Ovary (tissue), 9 donors: ENCODE results near the gene ZNF576. TPM values are rescaled to one million over a fixed set of nuclear protein-coding genes. Genes with fewer than 3 reads are reported as not detected.
"Not testable (repeated sequence)": the region's sequence is repeated elsewhere in the genome, so short reads cannot be mapped to it uniquely, and the experiment has no call there.

ENCODE experiments used
- DNase-seq, 5 donors: peaks; one replicate each; pipeline ENCODE4 v3.0.0-alpha.2; 2019 to 2020
- H3K27ac ChIP-seq, 2 donors: fragments of 200-600 bp; one replicate each; pipeline versions ENCODE4 v1.5.1 to v1.8.0; 2019 to 2022
- H3K27me3 ChIP-seq: fragments of 200-600 bp; one replicate; pipeline ENCODE4 v1.8.0; 2022
- H3K36me3 ChIP-seq: fragments of 200-600 bp; sonication (generic); one replicate; pipeline ENCODE4 v1.5.1; 2019
- H3K4me1 ChIP-seq: one replicate; pipeline ENCODE4 v1.8.1; 2013; ENCODE audit warnings: mild to moderate bottlenecking, moderate library complexity; ENCODE audit not compliant: insufficient read depth
- H3K4me3 ChIP-seq: fragments of 200-600 bp; sonication (generic); one replicate; pipeline ENCODE4 v1.5.1; 2017
- H3K9me3 ChIP-seq, 2 donors: fragments of 200-600 bp in 1 of 2; sonication (generic) in 1 of 2; one replicate each; pipeline versions ENCODE4 v1.5.1 to v1.8.1; 2013 to 2019; ENCODE audit warnings: mild to moderate bottlenecking in 1 of 2, moderate library complexity in 1 of 2
- EP300 ChIP-seq: sonication (generic); formaldehyde crosslinking; IDR thresholded peaks from one replicate; pipeline ENCODE4 v1.6.1; 2017; ENCODE audit warnings: antibody characterized with exemption
- POLR2A ChIP-seq: fragments of 450-650 bp; IDR thresholded peaks from one replicate; pipeline ENCODE4 v1.6.1; 2017; ENCODE audit warnings: antibody characterized with exemption, mild to moderate bottlenecking, moderate library complexity
- WGBS, 3 donors: extraction: QIAGEN DNeasy Blood & Tissue Kit in 1 of 3; methylation state at CpG; one replicate each; pipeline versions ENCODE4 v1.1.5 to v1.1.7; 2013 to 2017; 5-methylcytosine and 5-hydroxymethylcytosine counted together
- intact Hi-C, 4 donors: fragments of 100-400 bp; cut with DNase I; formaldehyde crosslinking; loops; one replicate each; pipeline versions ENCODE4 v1.11.0 to v1.15.1; 2022 to 2023
- polyA plus RNA-seq, 2 donors: library from polyadenylated mRNA; stranded (reverse); fragments of 200-250 nt in 1 of 2; fragments of 350-450 nt in 1 of 2; fragmentation: Illumina TruSeq in 1 of 2; extraction: RNeasy Lipid Tissue Mini Kit (QIAGEN cat#74804) in 1 of 2; gene quantifications; one replicate each; pipeline ENCODE4 v1.2.3, GENCODE V29; 2013 to 2014
- total RNA-seq, 7 donors: library from RNA; depleted of rRNA in 2 of 7; stranded (reverse); fragments of >200 nt in 2 of 7; fragmentation: NEBNext Ultra II Directional in 3 of 7; extraction: Animal tissue kit (Norgen Biotek cat#: 25700) in 3 of 7; gene quantifications; one replicate each; pipeline versions ENCODE4 v1.1.0 to v1.2.4, GENCODE V29; 2016 to 2023
- TF ChIP-seq, protein P1 (sequence below), 3 donors: fragments of 450-650 bp in 2 of 3; fragments of 200-600 bp in 1 of 3; IDR thresholded peaks; one replicate each; pipeline versions ENCODE4 v1.5.1 to v1.8.0; 2016 to 2022; ENCODE audit warnings: antibody characterized with exemption in 3 of 3, mild to moderate bottlenecking in 1 of 3
- donor health status: DM: no; HTN: no; CAD: no; lungs with moderate emphysema.
- donor health status: DM: no; HTN: no; CAD: no.
- donor health status: Bipolar disorder and iron deficiency.
- donor health status: DM: yes; HTN: yes; CAD: no.
- donor health status: DM: no; HTN: no; CAD: no.
- donor health status: DM: yes; HTN: yes; CAD: no.

ZNF576 gene
- total and polyA plus RNA-seq, 9 donors = 8.6 to 22.4 (median 16.6) TPM

DNA sequence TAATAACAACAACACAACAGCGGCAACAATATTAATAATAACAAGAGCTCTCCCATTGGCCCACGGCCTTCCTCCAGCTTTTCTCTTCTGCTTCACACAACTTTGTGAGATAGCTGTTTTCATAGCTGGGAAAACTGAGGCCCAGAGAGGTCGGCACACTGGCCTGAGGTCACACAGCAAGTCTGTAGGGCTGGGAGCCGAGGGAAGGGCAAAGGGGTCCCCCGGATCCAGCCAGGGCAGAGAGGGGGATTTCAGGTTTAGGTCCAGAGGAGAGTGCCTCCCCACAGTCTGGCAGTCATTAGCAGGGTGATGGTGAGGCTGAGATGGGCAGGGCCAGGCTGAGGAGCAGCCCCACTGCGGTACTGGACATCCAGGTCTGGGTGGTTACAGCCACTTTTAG is 52.2 kb downstream of the ZNF576 start:
- no peak for DNase-seq
- Histone ChIP-seq H3K9me3 (no peaks in the 10 kb centered on the region), H3K27ac (no peak overlapping the region), H3K4me1 (no peaks in the 10 kb centered on the region), H3K36me3 (no peaks in the 10 kb centered on the region), H3K4me3 (no peak overlapping the region), H3K27me3 (no peaks in the 10 kb centered on the region)
- intact Hi-C loops = no loop called here
- TF ChIP-seq POLR2A (no peak), EP300 (no peak)
- TF ChIP-seq, protein P1, sequence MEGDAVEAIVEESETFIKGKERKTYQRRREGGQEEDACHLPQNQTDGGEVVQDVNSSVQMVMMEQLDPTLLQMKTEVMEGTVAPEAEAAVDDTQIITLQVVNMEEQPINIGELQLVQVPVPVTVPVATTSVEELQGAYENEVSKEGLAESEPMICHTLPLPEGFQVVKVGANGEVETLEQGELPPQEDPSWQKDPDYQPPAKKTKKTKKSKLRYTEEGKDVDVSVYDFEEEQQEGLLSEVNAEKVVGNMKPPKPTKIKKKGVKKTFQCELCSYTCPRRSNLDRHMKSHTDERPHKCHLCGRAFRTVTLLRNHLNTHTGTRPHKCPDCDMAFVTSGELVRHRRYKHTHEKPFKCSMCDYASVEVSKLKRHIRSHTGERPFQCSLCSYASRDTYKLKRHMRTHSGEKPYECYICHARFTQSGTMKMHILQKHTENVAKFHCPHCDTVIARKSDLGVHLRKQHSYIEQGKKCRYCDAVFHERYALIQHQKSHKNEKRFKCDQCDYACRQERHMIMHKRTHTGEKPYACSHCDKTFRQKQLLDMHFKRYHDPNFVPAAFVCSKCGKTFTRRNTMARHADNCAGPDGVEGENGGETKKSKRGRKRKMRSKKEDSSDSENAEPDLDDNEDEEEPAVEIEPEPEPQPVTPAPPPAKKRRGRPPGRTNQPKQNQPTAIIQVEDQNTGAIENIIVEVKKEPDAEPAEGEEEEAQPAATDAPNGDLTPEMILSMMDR (IDR thresholded peaks at IDR 0.05) = no peak
- 95 to 97% (median 97%) methylated on average over 6 of the region's 6 CpGs for WGBS, 3 donors

DNA sequence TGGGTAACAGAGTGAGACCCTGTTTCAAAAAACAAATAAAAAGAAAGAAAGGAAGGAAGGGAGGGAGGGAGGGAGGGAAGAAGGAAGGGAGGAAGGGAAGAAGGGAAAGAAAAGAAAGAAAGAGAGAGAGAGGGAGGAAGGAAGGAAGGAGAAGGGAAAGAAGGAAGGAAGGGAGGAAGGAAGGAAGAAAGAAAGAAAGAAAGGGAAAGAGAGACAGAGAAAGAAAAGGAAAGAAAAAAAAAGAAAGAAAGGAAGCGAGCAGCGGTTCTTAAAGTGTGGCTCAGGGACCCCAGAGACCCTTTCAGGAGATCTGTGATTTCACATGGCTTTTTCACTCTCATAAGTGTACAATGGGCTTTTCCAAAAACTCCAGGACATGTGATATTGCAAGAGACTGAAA is 53.1 kb downstream of the ZNF576 start:
- WGBS, 3 donors = 91 to 98% (median 92%) methylated on average over 2 of the region's 2 CpGs
- intact Hi-C loops = no loop called here
- Histone ChIP-seq H3K27ac (no peak overlapping the region), H3K27me3 (no peaks in the 10 kb centered on the region), H3K4me3 (no peak overlapping the region), H3K36me3 (no peaks in the 10 kb centered on the region), H3K9me3 (no peaks in the 10 kb centered on the region), H3K4me1 (no peaks in the 10 kb centered on the region)
- DNase-seq = no peak
- TF ChIP-seq POLR2A (no peak), EP300 (no peak)
- TF ChIP-seq, protein P1 (IDR thresholded peaks at IDR 0.05) = no peak

- not testable (repeated sequence) for H3K27ac ChIP-seq, H3K9me3 ChIP-seq, H3K36me3 ChIP-seq, H3K4me3 ChIP-seq, H3K27me3 ChIP-seq, H3K4me1 ChIP-seq, DNase-seq
- WGBS, 3 donors = 94 to 96% (median 95%) methylated on average over 7 of the region's 7 CpGs
- intact Hi-C loops = loop anchor here in 2 of 4 donors (10.0 kb wide), 3 partner anchors 45 to 205 kb away; no protein-coding TSS in a partner anchor
Measured at GRCh38 chr19:43650276-43650675, 53.9 kb downstream of the ZNF576 start.

Other genes starting within 250 kb of the ZNF576 start
- under 1 TPM in 4 of 7 donors, not detected in 3; 0.12 to 0.55 (median 0.18) TPM for gene CD177, start 242.9 kb upstream of the ZNF576 start, total RNA-seq
- under 1 TPM; 0.06 to 0.82 TPM for gene CD177, start 242.9 kb upstream of the ZNF576 start, polyA plus RNA-seq
- not detected for gene TEX101, start 181.7 kb upstream of the ZNF576 start, total RNA-seq
- not detected for gene TEX101, start 181.7 kb upstream of the ZNF576 start, polyA plus RNA-seq
- gene LYPD3, start 131.0 kb upstream of the ZNF576 start, total RNA-seq = 10 to 100 TPM in 1 of 7 donors, 1 to 10 TPM in 6; 2.5 to 15.1 (median 6.8) TPM
- 1 to 10 TPM; 1.8 to 4.0 TPM for gene LYPD3, start 131.0 kb upstream of the ZNF576 start, polyA plus RNA-seq
- 10 to 100 TPM; 14.5 to 29.7 (median 21.8) TPM for gene PHLDB3, start 91.8 kb upstream of the ZNF576 start, total RNA-seq
- gene PHLDB3, start 91.8 kb upstream of the ZNF576 start, polyA plus RNA-seq = 10 to 100 TPM in 1 of 2 donors, 1 to 10 TPM in 1; 1.4 to 14.7 TPM
- gene ETHE1, start 69.4 kb upstream of the ZNF576 start, total RNA-seq = 10 to 100 TPM; 16.1 to 28.5 (median 22.5) TPM
- gene ETHE1, start 69.4 kb upstream of the ZNF576 start, polyA plus RNA-seq = 10 to 100 TPM; 25.0 to 28.7 TPM
- 1 to 10 TPM; 1.3 to 5.9 (median 3.9) TPM for gene ZNF575, start 63.4 kb upstream of the ZNF576 start, total RNA-seq
- gene ZNF575, start 63.4 kb upstream of the ZNF576 start, polyA plus RNA-seq = 1 to 10 TPM; 1.2 to 1.7 TPM
- gene XRCC1, start 21.1 kb upstream of the ZNF576 start, total RNA-seq = 10 to 100 TPM; 19.0 to 39.9 (median 28.4) TPM
- gene XRCC1, start 21.1 kb upstream of the ZNF576 start, polyA plus RNA-seq = 10 to 100 TPM; 16.8 to 37.7 TPM
- gene PINLYP, start 20.8 kb upstream of the ZNF576 start, total RNA-seq = 10 to 100 TPM; 10.6 to 22.3 (median 17.7) TPM
- 10 to 100 TPM; 25.5 to 29.9 TPM for gene PINLYP, start 20.8 kb upstream of the ZNF576 start, polyA plus RNA-seq
- gene IRGQ, start 461 bp upstream of the ZNF576 start, total RNA-seq = 10 to 100 TPM; 11.6 to 25.8 (median 19.8) TPM
- 10 to 100 TPM in 1 of 2 donors, 1 to 10 TPM in 1; 5.4 to 10.5 TPM for gene IRGQ, start 461 bp upstream of the ZNF576 start, polyA plus RNA-seq
- under 1 TPM; 0.10 to 0.73 (median 0.33) TPM for gene SRRM5, start 15.5 kb downstream of the ZNF576 start, total RNA-seq
- under 1 TPM; 0.25 to 0.50 TPM for gene SRRM5, start 15.5 kb downstream of the ZNF576 start, polyA plus RNA-seq
- 10 to 100 TPM; 30.0 to 69.0 (median 43.1) TPM for gene ZNF428, start 23.0 kb downstream of the ZNF576 start, total RNA-seq
- 10 to 100 TPM; 11.6 to 59.0 TPM for gene ZNF428, start 23.0 kb downstream of the ZNF576 start, polyA plus RNA-seq
- gene CADM4, start 43.3 kb downstream of the ZNF576 start, total RNA-seq = 10 to 100 TPM in 6 of 7 donors, 1 to 10 TPM in 1; 8.2 to 24.3 (median 11.3) TPM
- 10 to 100 TPM in 1 of 2 donors, 1 to 10 TPM in 1; 6.2 to 17.8 TPM for gene CADM4, start 43.3 kb downstream of the ZNF576 start, polyA plus RNA-seq
- gene PLAUR, start 73.6 kb downstream of the ZNF576 start, total RNA-seq = 100 to 1,000 TPM in 1 of 7 donors, 10 to 100 TPM in 5, 1 to 10 TPM in 1; 9.4 to 112 (median 22.1) TPM
- 10 to 100 TPM in 1 of 2 donors, 1 to 10 TPM in 1; 9.5 to 13.4 TPM for gene PLAUR, start 73.6 kb downstream of the ZNF576 start, polyA plus RNA-seq
- gene IRGC, start 119.5 kb downstream of the ZNF576 start, total RNA-seq = not detected
- not detected for gene IRGC, start 119.5 kb downstream of the ZNF576 start, polyA plus RNA-seq
- gene SMG9, start 158.4 kb downstream of the ZNF576 start, total RNA-seq = 10 to 100 TPM; 13.9 to 34.8 (median 24.2) TPM
- 10 to 100 TPM; 15.7 to 15.9 TPM for gene SMG9, start 158.4 kb downstream of the ZNF576 start, polyA plus RNA-seq
- gene KCNN4, start 184.4 kb downstream of the ZNF576 start, total RNA-seq = 1 to 10 TPM in 5 of 7 donors, under 1 TPM in 2; 0.61 to 9.1 (median 2.6) TPM
- gene KCNN4, start 184.4 kb downstream of the ZNF576 start, polyA plus RNA-seq = under 1 TPM; 0.28 to 0.71 TPM
- gene LYPD5, start 205.9 kb downstream of the ZNF576 start, total RNA-seq = 1 to 10 TPM in 2 of 7 donors, under 1 TPM in 5; 0.25 to 1.9 (median 0.79) TPM
- 1 to 10 TPM in 1 of 2 donors, under 1 TPM in 1; 0.27 to 1.9 TPM for gene LYPD5, start 205.9 kb downstream of the ZNF576 start, polyA plus RNA-seq
- gene ZNF283, start 230.7 kb downstream of the ZNF576 start, total RNA-seq = 10 to 100 TPM in 5 of 7 donors, 1 to 10 TPM in 2; 8.2 to 14.6 (median 11.9) TPM
- gene ZNF283, start 230.7 kb downstream of the ZNF576 start, polyA plus RNA-seq = 1 to 10 TPM; 3.2 to 7.3 TPM